IMR-90 (cell line): ENCODE data around the gene C22orf39.

Source experiments
- BHLHE40 ChIP-seq: fragments of 150-350 bp; IDR thresholded peaks from 2 replicates; pipeline ENCODE4 v1.6.1; 2016; ENCODE audit warnings: mild to moderate bottlenecking, low read depth, low read length
- CEBPB ChIP-seq: IDR thresholded peaks from 2 replicates; pipeline ENCODE4 v1.6.1; 2012; ENCODE audit warnings: low read depth, low read length, improper control_type of control experiment
- MAZ ChIP-seq: IDR thresholded peaks from 2 replicates; pipeline ENCODE4 v1.6.1; 2012; ENCODE audit warnings: low read depth, mild to moderate bottlenecking, low read length, improper control_type of control experiment, moderate library complexity, borderline replicate concordance
- POLR2A ChIP-seq: IDR thresholded peaks from 2 replicates; pipeline ENCODE4 v1.6.1; 2012; ENCODE audit warnings: mild to moderate bottlenecking, low read depth, low read length
- RAD21 ChIP-seq: IDR thresholded peaks from 2 replicates; pipeline ENCODE4 v1.6.1; 2012; ENCODE audit warnings: low read length, improper control_type of control experiment
- RFX5 ChIP-seq: IDR thresholded peaks from 2 replicates; pipeline ENCODE4 v1.8.0; 2012; ENCODE audit warnings: low read depth, mild to moderate bottlenecking, low read length, moderate library complexity
- SMC3 ChIP-seq: fragments of 150-350 bp; IDR thresholded peaks from 2 replicates; pipeline ENCODE4 v1.6.1; 2016; ENCODE audit warnings: low read depth, mild to moderate bottlenecking, antibody characterized with exemption, low read length, moderate library complexity
- TF ChIP-seq, protein P1 (sequence below): conservative IDR thresholded peaks from 2 replicates; pipeline ENCODE4 v1.5.1; 2012; ENCODE audit warnings: mild to moderate bottlenecking, low read depth, low read length, improper control_type of control experiment
- TF ChIP-seq, protein P2 (sequence below): fragments of 150-350 bp; IDR thresholded peaks from 2 replicates; pipeline ENCODE4 v1.6.1; 2016; ENCODE audit warnings: low read depth, mild to moderate bottlenecking, low read length, moderate library complexity, borderline replicate concordance
- TF ChIP-seq, protein P3 (sequence below): fragments of 150-350 bp; IDR thresholded peaks from 2 replicates; pipeline ENCODE4 v1.6.1; 2017; ENCODE audit warnings: mild to moderate bottlenecking, antibody characterized with exemption, low read length, low read depth

DNA sequence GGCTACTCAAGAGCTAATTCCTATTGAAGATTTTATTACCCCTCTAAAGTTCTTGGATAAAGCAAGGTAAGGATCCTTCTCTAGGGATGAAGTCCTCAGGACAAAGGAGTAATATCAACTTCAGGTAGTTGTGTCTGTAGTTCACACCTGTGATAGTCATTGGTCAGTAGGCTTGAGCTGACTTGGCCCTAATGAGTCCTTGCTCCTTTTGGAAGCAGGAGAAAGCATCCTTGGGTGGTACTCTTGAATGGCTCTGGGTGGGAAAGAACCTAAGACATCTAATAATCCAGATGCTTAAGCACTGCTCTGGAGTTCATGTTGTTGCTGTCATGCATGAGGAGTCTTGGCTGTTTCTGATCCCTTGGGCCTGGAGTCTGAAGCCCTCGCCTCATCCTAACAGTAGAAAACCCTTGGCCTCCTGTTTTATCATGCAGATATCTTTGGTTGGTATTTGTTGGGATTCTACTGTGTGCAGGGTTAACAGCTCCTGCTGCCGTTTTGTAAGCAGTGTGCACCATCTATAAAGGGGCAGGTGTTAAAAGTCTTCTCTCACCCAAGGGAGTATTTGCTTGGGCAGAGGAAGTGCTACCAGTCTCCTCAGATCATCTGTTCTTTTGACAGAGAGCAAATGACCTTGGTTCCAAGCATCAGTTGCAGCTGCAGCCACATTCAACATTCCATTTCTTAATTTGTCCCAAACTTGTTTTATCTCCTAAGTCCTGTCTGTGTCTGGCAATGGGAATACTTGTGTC lies 12.5 kb downstream of the C22orf39 start:
- TF ChIP-seq, protein P1, sequence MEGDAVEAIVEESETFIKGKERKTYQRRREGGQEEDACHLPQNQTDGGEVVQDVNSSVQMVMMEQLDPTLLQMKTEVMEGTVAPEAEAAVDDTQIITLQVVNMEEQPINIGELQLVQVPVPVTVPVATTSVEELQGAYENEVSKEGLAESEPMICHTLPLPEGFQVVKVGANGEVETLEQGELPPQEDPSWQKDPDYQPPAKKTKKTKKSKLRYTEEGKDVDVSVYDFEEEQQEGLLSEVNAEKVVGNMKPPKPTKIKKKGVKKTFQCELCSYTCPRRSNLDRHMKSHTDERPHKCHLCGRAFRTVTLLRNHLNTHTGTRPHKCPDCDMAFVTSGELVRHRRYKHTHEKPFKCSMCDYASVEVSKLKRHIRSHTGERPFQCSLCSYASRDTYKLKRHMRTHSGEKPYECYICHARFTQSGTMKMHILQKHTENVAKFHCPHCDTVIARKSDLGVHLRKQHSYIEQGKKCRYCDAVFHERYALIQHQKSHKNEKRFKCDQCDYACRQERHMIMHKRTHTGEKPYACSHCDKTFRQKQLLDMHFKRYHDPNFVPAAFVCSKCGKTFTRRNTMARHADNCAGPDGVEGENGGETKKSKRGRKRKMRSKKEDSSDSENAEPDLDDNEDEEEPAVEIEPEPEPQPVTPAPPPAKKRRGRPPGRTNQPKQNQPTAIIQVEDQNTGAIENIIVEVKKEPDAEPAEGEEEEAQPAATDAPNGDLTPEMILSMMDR, result no peak
- TF ChIP-seq SMC3 (no peak), POLR2A (no peak), CEBPB (no peak), BHLHE40 (no peak), RAD21 (no peak), MAZ (no peak), RFX5 (no peak)
- TF ChIP-seq, protein P2, sequence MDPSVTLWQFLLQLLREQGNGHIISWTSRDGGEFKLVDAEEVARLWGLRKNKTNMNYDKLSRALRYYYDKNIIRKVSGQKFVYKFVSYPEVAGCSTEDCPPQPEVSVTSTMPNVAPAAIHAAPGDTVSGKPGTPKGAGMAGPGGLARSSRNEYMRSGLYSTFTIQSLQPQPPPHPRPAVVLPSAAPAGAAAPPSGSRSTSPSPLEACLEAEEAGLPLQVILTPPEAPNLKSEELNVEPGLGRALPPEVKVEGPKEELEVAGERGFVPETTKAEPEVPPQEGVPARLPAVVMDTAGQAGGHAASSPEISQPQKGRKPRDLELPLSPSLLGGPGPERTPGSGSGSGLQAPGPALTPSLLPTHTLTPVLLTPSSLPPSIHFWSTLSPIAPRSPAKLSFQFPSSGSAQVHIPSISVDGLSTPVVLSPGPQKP, result no peak
- TF ChIP-seq, protein P3, sequence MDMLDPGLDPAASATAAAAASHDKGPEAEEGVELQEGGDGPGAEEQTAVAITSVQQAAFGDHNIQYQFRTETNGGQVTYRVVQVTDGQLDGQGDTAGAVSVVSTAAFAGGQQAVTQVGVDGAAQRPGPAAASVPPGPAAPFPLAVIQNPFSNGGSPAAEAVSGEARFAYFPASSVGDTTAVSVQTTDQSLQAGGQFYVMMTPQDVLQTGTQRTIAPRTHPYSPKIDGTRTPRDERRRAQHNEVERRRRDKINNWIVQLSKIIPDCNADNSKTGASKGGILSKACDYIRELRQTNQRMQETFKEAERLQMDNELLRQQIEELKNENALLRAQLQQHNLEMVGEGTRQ, result no peak
